K562 (cell line): Measurements from ENCODE around the gene ANO8. TPM values are rescaled to one million over a fixed set of nuclear protein-coding genes. Genes with fewer than 3 reads are reported as not detected.

Experiments
- CBFB ChIP-seq: sonication (generic); formaldehyde crosslinking; IDR thresholded peaks from 2 replicates; pipeline ENCODE4 v1.4.0; 2020; ENCODE audit warnings: mild to moderate bottlenecking, missing genetic modification reagents
- CTCF ChIP-seq, 3 experiments: IDR thresholded peaks in 2 of 3; conservative IDR thresholded peaks in 1 of 3; 2 replicates each; pipeline ENCODE4 v1.5.1; 2011 to 2012; ENCODE audit warnings: low read length in 3 of 3, mild to moderate bottlenecking in 3 of 3, control low read depth in 2 of 3, improper control_type of control experiment in 1 of 3, inconsistent platforms in 1 of 3, low read depth in 1 of 3, mixed read lengths in 1 of 3, moderate library complexity in 1 of 3; ENCODE audit not compliant: insufficient read depth in 2 of 3
- HNRNPL ChIP-seq: fragments of 200-400 bp; formaldehyde crosslinking; IDR thresholded peaks from 2 replicates; pipeline ENCODE4 v1.6.1; 2017; ENCODE audit warnings: low read depth, mild to moderate bottlenecking, low read length
- KAT7 ChIP-seq: sonication (generic); formaldehyde crosslinking; IDR thresholded peaks from 2 replicates; pipeline ENCODE4 v1.8.0; 2022; ENCODE audit warnings: missing genetic modification reagents, mild to moderate bottlenecking, borderline replicate concordance
- MTA2 ChIP-seq: fragments of 450-650 bp; IDR thresholded peaks from 2 replicates; pipeline ENCODE4 v1.6.1; 2016; ENCODE audit warnings: low read depth
- PKNOX1 ChIP-seq: fragments of 450-650 bp; IDR thresholded peaks from 2 replicates; pipeline ENCODE4 v1.6.1; 2016
- RCOR1 ChIP-seq, 2 experiments: IDR thresholded peaks; 2 replicates each; pipeline ENCODE4 v1.6.1; 2012; ENCODE audit warnings: low read depth in 2 of 2, low read length in 2 of 2, borderline replicate concordance in 1 of 2, improper control_type of control experiment in 1 of 2
- USF2 ChIP-seq: sonication (generic); formaldehyde crosslinking; IDR thresholded peaks from 2 replicates; pipeline ENCODE4 v1.5.0; 2020; ENCODE audit warnings: missing genetic modification reagents
- ZNF512 ChIP-seq: IDR thresholded peaks from 2 replicates; pipeline ENCODE4 v1.6.1; 2016; ENCODE audit warnings: missing genetic modification characterization, missing compliant biosample characterization
- polyA plus RNA-seq, 8 experiments: library from polyadenylated mRNA; depleted of rRNA in 4 of 8; stranded (reverse) in 5 of 8; unstranded in 3 of 8; fragments of >200 nt; fragmentation: Nextera tagmentation in 2 of 8; fragmentation: Illumina TruSeq in 1 of 8; extraction: Ambion mirVana in 2 of 8; extraction: Trizol in 1 of 8; gene quantifications; 2 replicates each; pipeline versions ENCODE4 v1.2.1 to v1.2.3, GENCODE V29; 2011 to 2014; ENCODE audit warnings: inconsistent platforms in 1 of 8, missing spikeins in 1 of 8
- total RNA-seq, 7 experiments: library from RNA; depleted of rRNA in 6 of 7; stranded (reverse); fragments of >200 nt in 6 of 7; fragmentation: Illumina TruSeq in 2 of 7; extraction: Trizol in 2 of 7; gene quantifications; 2 replicates each; pipeline versions ENCODE4 v1.2.1 to v1.2.3, GENCODE V29; 2011 to 2021; ENCODE audit warnings: low replicate concordance in 1 of 7

Gene ANO8
- total and polyA plus RNA-seq, 9 of the 15 experiments (the other 6 are each of a cell fraction or from before 2014, with no cell fraction given), result 0.07 to 7.6 (median 2.3) TPM; not detected in 1

GRCh38 chr19:17336872-17337674, 2.4 kb upstream of the ANO8 start, which contains the start of gene GTPBP3 (continued):
- peak; percentile 87 for TF ChIP-seq PKNOX1
- TF ChIP-seq HNRNPL, result no peak
- TF ChIP-seq MTA2, result no peak
- TF ChIP-seq CBFB, result no peak
- no peak; the same call in 1 of the 2 replicates for TF ChIP-seq KAT7 (CRISPR knock-in tag)
- TF ChIP-seq ZNF512 (tag), result peak; percentile 65
- peak; percentile 16; the same call in 1 of the 2 replicates for TF ChIP-seq USF2
- peak in 1 of 2 experiments; percentile 82; a peak in 1 of 4 replicates for TF ChIP-seq RCOR1 (IDR thresholded peaks at IDR 0.05; ENCODE audit: borderline replicate concordance in 1 of 2, low read depth in 2 of 2, low read length in 2 of 2)
- TF ChIP-seq CTCF (IDR thresholded peaks at IDR 0.05 in 2 of 3, conservative IDR thresholded peaks at IDR 0.05 in 1 of 3; ENCODE audit: insufficient read depth in 2 of 3, low read depth in 1 of 3, low read length in 3 of 3), result peak in 1 of 3 experiments; percentile 9; a peak in 1 of 6 replicates
- TF ChIP-seq, all 486 proteins: peak for 225
